OCI-LY7 (cell line): ENCODE measurements around the gene SEL1L2. TPM values are rescaled to one million over a fixed set of nuclear protein-coding genes. Genes with fewer than 3 reads are reported as not detected.

Experiments
- BruUV-seq: library from RNA; stranded (reverse); fragments of 400-500 nt; replicated peaks from 2 replicates; lab custom pipeline; 2021; lab: Mats Ljungman, UMichigan
- CTCF ChIA-PET: fragments of 300-600 bp; sonication (Branson Sonifier 250); formaldehyde crosslinking; loops from one replicate; lab custom pipeline; 2022; ENCODE audit warnings: antibody characterized with exemption; ENCODE audit not compliant: unreplicated experiment; lab: Charles Lee
- POLR2A ChIA-PET: fragments of 300-600 bp; sonication (Branson Sonifier 250); formaldehyde crosslinking; loops from one replicate; lab custom pipeline; 2022; ENCODE audit warnings: antibody characterized with exemption; lab: Charles Lee
- DNase-seq: peaks from one replicate; pipeline ENCODE4 v3.0.0-alpha.2; 2015; ENCODE audit warnings: low spot score
- H2AFZ ChIP-seq: fragments of 200-600 bp; sonication (generic), shearing (Covaris generic); 2 replicates; pipeline ENCODE4 v1.6.1; 2014; ENCODE audit warnings: mild to moderate bottlenecking, antibody characterized with exemption, low read length, moderate library complexity
- H3K27ac ChIP-seq: fragments of 200-600 bp; sonication (generic); 2 replicates; pipeline ENCODE4 v1.5.1; 2014; ENCODE audit warnings: mixed run types, low read depth, mild to moderate bottlenecking, moderate library complexity, low read length, inconsistent platforms; ENCODE audit not compliant: poor library complexity, severe bottlenecking
- H3K36me3 ChIP-seq: fragments of 200-600 bp; sonication (generic); 2 replicates; pipeline ENCODE4 v1.6.1; 2014; ENCODE audit warnings: mild to moderate bottlenecking, antibody characterized with exemption, low read length, moderate library complexity, mixed read lengths; ENCODE audit not compliant: insufficient read depth
- H3K4me1 ChIP-seq: fragments of 200-600 bp; sonication (generic); 2 replicates; pipeline ENCODE4 v1.5.1; 2014; ENCODE audit warnings: mild to moderate bottlenecking, low read length; ENCODE audit not compliant: insufficient read depth, poor library complexity, severe bottlenecking
- H3K4me2 ChIP-seq: fragments of 200-600 bp; sonication (generic); 2 replicates; pipeline ENCODE4 v1.6.1; 2014; ENCODE audit warnings: mild to moderate bottlenecking, low read length
- H3K4me3 ChIP-seq: fragments of 200-600 bp; sonication (generic); 2 replicates; pipeline ENCODE4 v1.5.1; 2014; ENCODE audit warnings: mild to moderate bottlenecking, low read depth, low read length; ENCODE audit not compliant: poor library complexity, severe bottlenecking
- H3K79me2 ChIP-seq: fragments of 200-600 bp; sonication (generic); 2 replicates; pipeline ENCODE4 v1.6.1; 2016; ENCODE audit warnings: low read depth, mild to moderate bottlenecking, low read length, moderate library complexity, mixed read lengths; ENCODE audit not compliant: insufficient read depth
- H3K9me2 ChIP-seq: fragments of 200-600 bp; sonication (generic); 2 replicates; pipeline ENCODE4 v1.6.1; 2016; ENCODE audit warnings: mild to moderate bottlenecking, low read length, mixed read lengths; ENCODE audit not compliant: insufficient read depth
- H3K9me3 ChIP-seq: fragments of 200-600 bp; sonication (generic); 2 replicates; pipeline ENCODE4 v1.6.1; 2014; ENCODE audit warnings: mild to moderate bottlenecking, mixed run types, low read length, mixed read lengths
- H4K20me1 ChIP-seq: fragments of 200-600 bp; sonication (generic); 2 replicates; pipeline ENCODE4 v1.6.1; 2014; ENCODE audit warnings: mild to moderate bottlenecking, antibody characterized with exemption, low read length, moderate library complexity, mixed read lengths; ENCODE audit not compliant: insufficient read depth
- EZH2phosphoT487 ChIP-seq: fragments of 200-600 bp; sonication (generic); IDR thresholded peaks from 2 replicates; pipeline ENCODE4 v1.6.1; 2018; ENCODE audit warnings: low read depth, borderline replicate concordance, mild to moderate bottlenecking, mixed run types, antibody characterized with exemption, low read length, moderate library complexity, mixed read lengths
- intact Hi-C: fragments of 100-400 bp; cut with micrococcal nuclease; formaldehyde crosslinking; loops from one replicate; pipeline ENCODE4 v1.10.0; 2022; ENCODE audit not compliant: unreplicated experiment
- total RNA-seq, 2 experiments: library from RNA; depleted of rRNA in 1 of 2; stranded (reverse); fragments of >200 nt in 1 of 2; shearing (Covaris generic) in 1 of 2; gene quantifications; 2 replicates each; pipeline ENCODE4 v1.2.3, GENCODE V29; 2014 to 2022
- TF ChIP-seq, protein P1 (sequence below): fragments of 200-600 bp; sonication (generic); conservative IDR thresholded peaks from 2 replicates; pipeline ENCODE4 v1.5.1; 2014; ENCODE audit warnings: mild to moderate bottlenecking, antibody characterized with exemption, low read length, moderate library complexity, mixed read lengths

Gene SEL1L2
- total RNA-seq, 2 experiments from 2014 or later, result not detected

DNA sequence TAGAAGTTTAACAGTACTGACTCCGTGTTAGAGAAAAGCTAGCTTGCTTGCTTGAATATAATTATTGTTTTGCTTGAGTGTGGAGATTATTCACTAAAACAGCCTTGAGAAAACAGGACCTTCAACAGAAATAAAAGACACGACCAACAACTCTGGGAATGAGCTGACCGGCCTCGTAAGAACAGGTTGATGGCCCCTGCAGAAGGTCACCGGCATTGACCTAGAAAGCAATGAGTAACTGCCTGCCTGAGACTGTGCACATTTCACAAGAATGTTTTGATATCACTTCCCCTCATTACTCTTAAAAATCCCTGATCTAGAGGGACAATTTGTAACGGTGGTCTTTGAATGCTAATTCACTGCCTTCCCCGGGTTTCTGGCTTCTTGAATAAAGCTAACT lies 49.4 kb downstream of the SEL1L2 start:
- Histone ChIP-seq H3K36me3 (no peaks in the 10 kb centered on the region), H3K9me3 (no peaks in the 10 kb centered on the region), H3K4me3 (no peak overlapping the region), H3K4me1 (no peaks in the 10 kb centered on the region), H3K9me2 (no peaks in the 10 kb centered on the region), H3K27ac (no peak overlapping the region), H2AFZ (no peak overlapping the region), H4K20me1 (no peaks in the 10 kb centered on the region), H3K4me2 (no peak overlapping the region), H3K79me2 (no peaks in the 10 kb centered on the region)
- no peak for DNase-seq
- intact Hi-C loops, result no loop called here
- POLR2A ChIA-PET, result no interaction called here
- TF ChIP-seq, protein P1, sequence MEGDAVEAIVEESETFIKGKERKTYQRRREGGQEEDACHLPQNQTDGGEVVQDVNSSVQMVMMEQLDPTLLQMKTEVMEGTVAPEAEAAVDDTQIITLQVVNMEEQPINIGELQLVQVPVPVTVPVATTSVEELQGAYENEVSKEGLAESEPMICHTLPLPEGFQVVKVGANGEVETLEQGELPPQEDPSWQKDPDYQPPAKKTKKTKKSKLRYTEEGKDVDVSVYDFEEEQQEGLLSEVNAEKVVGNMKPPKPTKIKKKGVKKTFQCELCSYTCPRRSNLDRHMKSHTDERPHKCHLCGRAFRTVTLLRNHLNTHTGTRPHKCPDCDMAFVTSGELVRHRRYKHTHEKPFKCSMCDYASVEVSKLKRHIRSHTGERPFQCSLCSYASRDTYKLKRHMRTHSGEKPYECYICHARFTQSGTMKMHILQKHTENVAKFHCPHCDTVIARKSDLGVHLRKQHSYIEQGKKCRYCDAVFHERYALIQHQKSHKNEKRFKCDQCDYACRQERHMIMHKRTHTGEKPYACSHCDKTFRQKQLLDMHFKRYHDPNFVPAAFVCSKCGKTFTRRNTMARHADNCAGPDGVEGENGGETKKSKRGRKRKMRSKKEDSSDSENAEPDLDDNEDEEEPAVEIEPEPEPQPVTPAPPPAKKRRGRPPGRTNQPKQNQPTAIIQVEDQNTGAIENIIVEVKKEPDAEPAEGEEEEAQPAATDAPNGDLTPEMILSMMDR, result no peak
- no peak for TF ChIP-seq EZH2phosphoT487
- no TSS peak for BruUV-seq
- CTCF ChIA-PET, result no interaction called here

DNA sequence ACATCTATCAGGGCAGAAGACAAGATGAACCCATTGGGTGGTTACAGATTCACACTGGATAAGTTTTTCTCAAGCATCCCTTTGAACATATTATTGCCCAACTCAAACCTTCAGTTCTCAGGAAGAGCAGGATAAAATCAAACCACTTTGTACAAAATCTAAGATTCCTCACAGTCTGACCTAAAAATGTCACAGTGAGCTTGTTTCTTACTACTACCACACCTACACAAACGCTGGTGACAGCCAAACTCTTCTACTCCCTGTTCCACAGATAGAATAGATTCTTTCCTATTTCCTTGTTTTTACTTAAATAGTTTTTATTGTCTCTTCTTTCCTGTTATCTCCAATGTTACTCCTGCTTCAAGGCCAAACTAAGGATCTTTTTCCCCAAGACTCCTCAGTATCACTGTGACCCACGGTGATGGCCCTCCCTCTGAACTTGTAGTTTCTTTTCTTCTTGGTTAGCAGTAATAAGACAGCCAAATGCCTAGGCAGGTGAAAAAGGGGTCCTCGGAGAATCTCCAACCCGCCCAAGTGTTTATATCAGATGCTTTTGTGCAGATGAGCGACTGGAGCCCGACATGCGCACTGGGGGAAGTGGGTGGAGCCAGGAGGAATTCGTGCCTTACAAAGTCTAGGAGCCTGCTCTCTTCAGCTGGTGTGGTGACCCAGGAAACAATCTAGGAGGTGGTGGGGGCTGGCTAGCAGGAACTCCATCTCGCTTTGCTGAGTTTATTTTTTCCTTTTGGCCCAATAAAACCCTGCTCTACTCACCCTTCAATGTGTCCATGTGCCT lies 53.4 kb downstream of the SEL1L2 start:
- H3K9me3 ChIP-seq, result no peaks in the 10 kb centered on the region
- no peak overlapping the region for H3K27ac ChIP-seq
- TF ChIP-seq EZH2phosphoT487, result no peak
- TF ChIP-seq, protein P1, result no peak
- H3K79me2 ChIP-seq, result no peaks in the 10 kb centered on the region
- no peak overlapping the region for H3K4me2 ChIP-seq
- no peak overlapping the region for H3K4me3 ChIP-seq
- no peaks in the 10 kb centered on the region for H3K36me3 ChIP-seq
- POLR2A ChIA-PET, result no interaction called here
- H3K4me1 ChIP-seq, result no peaks in the 10 kb centered on the region
- no peaks in the 10 kb centered on the region for H3K9me2 ChIP-seq
- intact Hi-C loops, result no loop called here
- CTCF ChIA-PET, result no interaction called here
- H4K20me1 ChIP-seq, result no peaks in the 10 kb centered on the region
- DNase-seq, result no peak
- BruUV-seq, result no TSS peak
- no peak overlapping the region for H2AFZ ChIP-seq
